Astrocyte of the hippocampus (primary cell): ENCODE results near the gene GPBP1L1.
"Not testable (repeated sequence)": the region's sequence is repeated elsewhere in the genome, so short reads cannot be mapped to it uniquely, and the experiment has no call there.

ENCODE experiments used
- DNase-seq: peaks from one replicate; pipeline ENCODE4 v3.0.0; 2011; ENCODE audit warnings: low read depth, low spot score

Gene GPBP1L1

DNA sequence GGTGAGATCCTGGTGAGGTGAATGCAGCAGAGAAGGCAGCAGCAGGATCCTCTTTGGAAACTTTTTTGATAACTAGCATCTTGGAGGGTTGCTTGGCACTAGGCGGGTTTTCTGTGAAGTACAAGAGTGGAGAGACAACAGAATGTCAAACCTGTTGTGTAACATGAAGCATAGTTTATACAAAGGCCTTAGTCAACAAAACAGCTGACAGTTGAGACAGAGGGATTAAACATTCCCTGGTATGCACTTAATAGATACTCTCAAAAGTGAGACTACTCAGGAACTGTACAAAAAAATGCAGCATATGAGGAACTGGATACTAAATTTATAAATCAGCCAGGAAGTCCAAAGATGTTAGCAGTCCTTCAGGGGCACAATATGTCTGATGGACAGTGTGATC lies 46.0 kb downstream of the GPBP1L1 start:
- no peak for DNase-seq

DNA sequence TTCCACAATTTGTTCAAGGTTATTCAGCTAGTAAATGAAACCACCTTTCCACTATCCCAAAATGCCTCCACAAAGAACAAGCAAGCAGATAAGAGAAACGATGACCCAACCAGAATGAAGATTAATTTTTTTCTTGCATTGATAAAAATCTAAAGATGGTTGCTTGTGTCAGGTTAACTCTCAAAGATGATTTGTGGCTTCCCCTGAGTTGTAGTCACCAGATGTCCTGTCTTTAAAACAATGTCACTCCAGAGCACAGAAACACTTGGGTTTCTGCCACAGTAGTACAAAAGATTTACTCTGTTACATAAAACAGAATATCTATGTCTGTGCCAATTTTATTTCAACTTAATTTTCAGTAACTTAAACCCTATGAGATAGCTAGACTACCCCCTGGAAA lies 51.1 kb downstream of the GPBP1L1 start:
- DNase-seq, result no peak

DNA sequence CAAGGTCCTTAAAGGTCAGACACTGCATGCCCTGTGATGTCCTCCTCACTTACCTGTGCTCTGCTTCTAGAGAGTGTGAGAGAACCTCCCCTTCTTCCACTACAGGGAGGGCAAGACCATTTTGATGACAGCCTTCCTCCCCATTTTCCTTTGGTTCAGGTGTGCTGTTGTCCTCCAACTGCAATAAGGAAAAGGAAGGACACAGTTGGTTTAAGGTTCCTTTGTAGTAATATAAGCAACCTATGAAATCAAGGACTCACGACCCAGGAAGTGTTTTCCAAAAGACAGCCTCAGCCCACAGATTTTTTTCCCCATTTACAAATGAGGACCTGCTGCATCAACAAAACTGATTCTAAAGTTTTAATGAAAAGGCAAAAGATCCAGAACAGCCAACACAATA lies 55.9 kb downstream of the GPBP1L1 start:
- no peak for DNase-seq

DNA sequence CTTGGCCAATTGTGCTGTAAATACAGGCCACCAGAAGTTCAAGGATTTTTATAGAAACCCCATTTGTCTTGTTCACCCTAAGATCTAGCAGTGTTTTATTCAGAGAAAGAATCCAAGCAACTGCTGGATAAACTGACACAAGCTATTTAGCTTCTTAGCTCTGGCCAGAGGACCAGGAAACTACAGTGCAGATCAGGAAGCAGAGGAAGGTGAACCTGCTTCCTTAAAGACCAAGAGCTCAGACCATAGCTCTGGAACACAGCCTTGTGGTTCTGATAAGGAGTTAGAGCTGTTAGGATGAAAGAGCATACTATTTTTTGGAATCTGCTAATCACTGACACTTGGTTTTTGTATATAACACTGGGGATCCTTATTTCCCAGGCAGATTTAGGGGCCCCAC lies 57.3 kb downstream of the GPBP1L1 start:
- DNase-seq, result no peak

DNA sequence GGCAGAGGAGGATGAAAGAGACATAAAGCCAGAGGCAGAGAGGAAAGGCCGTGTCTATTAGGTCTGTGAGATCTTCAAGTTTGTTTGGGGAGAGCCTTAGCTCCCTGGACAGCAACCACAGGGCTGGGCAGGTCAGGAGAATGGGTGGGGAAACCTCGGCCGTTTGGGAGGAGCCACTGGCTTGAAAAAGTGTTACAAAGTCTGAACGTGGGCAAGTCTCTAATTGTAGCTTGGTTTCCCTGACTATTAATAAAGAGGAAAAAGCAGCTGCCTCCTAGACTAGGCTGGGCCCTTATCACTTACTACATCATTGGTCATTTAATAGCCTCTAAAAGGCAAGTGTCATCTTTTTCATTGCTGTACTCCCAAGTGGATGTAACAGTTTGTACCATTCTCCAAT lies 62.4 kb downstream of the GPBP1L1 start, which contains the start of gene CCDC17:
TSS of gene CCDC17 (minus strand) at position 83 of the 400 bp plus-strand sequence. CDS start 145 bp downstream, outside the sequence.
- DNase-seq, result no peak

DNA sequence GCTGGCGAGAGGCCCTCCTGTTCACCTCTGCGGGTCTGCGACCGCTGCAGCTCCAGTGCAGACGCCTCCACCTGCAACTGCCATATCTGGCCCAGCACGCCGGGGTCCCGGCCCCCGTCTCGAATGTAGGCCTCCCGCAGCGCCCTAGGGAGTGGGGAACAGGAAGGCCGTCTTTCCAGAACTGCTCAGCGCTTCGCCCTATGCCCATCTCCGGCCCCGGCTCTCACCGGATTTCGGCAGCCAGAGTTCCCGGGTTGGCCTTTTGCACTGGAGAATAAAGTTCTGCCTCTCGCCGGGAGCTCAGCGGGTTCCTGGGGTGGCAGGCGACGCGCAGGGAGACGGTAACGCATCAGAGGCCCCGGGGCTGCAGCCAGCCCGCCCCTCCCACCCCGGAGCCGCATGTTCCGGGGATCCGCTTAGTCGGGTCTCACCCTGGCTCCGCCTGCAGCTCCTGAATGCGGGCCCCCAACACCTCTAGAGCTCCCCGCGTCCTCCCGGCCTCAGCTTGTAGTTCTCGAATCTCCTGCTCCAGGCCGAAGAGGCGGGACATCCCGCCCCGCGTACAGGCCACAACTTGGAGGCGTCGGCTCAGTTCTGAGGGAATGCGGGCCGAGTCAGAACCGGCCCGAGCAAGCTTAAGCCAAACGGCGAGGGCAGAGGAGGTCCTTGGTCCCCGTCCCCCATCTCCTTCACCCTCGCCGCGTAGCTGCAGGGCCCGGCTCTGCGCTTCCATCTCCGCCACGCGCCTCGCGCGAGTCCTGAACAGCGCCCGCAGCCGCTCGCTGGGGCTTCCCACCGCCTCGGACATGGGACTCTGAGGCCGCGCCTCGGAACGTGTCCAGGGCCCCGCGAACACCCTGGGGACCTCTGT lies 63.6 kb downstream of the GPBP1L1 start:
- DNase-seq, result no peak

DNA sequence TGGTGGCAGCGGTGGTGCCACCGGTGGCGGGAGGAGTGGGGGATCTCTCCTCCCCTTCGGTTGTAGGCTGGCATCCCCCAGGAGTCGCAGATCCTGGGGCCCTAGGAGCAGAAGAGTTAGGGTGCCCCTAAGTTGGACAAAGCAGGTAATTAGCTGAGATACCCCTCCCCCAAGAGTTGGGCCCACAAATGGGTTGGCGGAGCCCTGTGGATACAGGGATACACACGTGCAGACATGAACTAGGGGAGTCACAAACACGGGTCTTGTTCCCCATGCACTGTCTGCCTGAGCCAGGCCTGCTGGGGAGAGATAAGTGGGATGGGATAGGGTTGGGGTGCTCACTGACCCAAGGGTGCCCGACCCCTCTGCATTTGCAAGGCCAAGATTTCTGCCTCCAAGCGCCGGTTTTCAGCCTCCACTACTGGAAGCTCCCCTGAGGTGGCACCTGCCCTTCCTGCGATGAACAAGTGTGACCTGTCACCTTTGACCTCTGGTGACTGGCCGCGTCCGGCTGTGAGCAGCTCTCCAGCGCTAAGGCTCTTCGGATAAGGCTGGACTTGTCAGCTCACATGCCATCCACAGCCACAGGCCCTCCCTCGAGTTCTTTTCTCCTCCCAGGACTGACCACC lies 64.3 kb downstream of the GPBP1L1 start:
- no peak for DNase-seq

DNA sequence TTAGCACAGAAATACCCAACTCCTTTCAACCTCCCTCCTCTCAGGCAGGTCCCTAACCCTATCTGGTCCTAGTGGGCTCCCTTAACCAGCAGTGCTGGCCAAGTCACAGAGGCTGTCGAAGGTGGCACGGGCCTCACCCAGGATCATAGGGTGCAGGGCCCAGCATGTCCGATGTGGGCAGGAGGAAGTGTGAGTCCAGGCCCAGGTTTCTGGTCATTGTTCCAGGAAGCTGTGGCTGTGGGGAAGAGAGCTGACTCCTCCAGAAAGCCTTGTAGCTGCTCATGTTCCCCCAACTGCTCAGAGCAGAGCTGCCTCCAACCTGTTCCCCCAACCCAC lies 64.9 kb downstream of the GPBP1L1 start:
- DNase-seq, result no peak

DNA sequence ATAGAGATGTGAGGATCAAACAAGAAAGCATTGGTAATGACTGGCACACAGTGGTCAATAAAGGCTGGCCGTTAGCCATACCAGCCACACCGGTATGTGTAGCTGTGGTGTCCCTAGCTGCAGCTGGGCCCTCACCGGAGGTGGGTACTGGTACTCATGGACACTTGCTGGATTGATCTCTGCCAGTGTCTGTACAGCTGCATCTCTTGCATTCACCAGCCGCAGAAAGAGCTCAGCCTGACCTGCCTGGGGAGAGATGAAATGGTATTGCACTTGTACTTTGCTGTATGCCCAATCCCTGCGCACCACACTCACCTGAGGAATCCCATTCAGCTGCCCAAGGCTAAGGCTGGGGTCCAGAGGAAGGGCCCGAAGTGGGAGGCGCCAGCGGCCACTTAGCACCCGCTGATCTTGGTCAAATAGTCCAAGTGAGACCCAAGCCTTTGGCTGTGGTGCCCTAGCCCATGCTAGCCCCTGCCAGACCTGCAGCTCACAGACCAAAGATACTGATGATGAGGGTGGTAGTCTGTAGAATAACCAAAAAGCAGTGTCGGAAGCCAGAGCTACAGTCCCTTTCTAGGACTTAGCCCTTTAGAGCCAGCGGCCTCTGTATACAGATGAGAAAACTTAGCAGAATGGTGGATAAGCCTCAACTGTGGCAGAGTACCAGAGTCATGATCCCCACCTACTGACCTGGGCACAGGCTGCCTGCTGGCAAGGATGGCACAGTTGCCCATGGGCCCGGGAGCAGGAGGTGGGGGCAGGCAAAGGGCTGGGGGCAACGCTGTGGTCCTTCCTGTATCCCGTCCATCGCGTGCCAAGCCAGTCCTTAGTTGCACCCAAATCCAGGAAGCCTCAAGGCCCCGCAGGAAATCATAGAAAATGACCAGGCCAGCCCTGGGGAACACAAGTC lies 65.5 kb downstream of the GPBP1L1 start:
- DNase-seq, result no peak

DNA sequence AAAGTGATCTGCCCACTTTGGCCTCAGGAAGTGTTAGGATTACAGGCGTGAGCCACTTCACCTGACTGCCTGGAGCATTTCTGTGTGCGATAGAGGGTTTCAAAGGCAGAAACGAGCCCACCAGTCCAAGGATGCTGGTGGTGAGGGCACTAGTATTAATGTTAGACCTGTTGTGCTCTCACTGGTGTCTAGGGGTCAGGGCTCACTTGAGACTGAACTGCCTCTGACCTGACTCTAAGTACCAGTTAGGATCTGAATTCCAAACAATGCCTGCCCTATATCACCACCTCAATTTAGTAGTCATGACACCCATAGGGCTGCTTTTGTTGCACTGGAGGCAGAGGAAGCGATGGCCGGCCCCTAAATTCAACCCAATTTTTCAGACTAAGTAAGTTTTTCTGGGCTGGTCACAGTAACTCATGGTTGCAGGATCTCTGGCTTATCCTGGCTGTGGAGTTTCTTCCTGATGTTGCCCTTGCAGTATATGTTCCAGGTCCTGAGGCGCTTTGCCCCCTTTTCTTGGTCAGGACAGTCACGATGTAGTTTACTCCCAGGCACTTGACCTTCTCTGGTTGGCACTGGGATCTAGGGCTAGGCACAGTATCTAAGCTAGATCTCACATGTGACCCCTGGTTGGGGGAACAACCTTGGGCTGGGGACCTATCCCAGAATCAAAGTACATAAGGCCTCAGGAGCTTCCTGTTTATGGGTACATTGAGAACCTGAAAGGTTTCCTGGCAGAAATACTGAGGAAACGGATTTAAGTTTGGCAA lies 67.0 kb downstream of the GPBP1L1 start:
- DNase-seq, result no peak

DNA sequence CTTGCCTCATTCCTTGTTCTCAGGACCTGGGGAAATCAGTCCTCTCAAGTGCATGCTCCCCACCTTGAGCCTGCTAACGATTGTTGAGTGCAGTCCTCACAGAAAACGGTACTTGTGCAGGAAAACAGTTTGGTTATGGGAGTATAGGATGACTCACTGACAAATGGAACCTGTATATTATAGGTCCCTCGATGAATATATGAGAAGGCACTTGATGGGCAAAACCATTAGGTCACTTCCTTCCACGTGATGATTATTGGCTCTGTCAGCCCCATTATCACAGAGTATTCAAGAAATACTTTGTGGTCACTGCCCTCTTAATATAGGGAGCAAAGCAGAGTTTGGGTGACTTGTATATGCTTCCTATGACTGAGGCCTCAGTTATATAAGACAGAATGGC lies 68.7 kb downstream of the GPBP1L1 start:
- no peak for DNase-seq

DNA sequence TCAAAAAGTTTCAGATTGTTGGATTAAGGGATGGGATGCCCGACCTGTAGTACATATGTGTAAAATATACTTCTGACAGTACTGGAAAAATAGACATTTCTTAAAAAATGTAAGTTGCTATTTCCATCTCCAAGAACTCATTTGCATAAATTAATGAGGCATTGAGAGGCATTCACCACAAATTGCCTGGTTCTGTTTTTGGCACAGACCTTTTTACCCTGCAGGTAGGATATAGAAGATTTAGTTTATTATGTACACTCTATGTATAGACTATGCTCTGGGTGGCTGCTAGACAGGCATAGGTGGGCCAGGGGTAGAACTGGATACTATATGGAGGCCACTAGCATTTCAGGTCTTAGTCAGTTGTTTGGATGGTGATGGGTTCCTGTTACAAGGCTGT lies 70.4 kb downstream of the GPBP1L1 start:
- no peak for DNase-seq

DNA sequence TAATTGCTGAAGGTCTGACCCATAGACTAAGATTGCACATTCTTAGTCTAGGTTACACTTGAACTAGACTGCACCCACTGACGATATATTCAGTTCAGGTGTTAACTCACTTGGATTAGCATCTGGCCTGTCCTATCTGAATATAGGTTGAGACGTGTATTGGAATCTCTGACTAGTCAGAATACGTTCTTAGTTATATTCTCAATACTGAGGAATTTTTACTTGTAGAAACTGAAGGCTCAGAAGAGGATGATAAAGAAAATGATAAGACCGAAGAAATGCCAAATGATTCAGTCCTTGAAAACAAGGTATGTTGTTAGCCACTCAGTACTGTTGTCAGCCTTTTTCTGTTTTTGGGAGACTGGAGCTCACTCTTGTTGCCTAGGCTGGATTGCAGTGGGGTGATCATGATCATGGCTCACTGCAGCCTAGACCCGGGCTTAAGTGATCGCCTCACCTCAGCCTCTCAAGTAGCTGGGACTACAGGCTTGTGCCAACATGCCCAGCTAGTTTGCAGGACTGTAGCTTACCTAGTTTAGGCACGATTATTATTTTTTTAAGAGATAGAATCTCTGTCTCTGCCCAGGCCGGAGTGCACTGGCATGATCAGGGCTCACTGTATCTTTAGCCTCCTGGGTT lies 73.3 kb downstream of the GPBP1L1 start:
- no peak for DNase-seq

DNA sequence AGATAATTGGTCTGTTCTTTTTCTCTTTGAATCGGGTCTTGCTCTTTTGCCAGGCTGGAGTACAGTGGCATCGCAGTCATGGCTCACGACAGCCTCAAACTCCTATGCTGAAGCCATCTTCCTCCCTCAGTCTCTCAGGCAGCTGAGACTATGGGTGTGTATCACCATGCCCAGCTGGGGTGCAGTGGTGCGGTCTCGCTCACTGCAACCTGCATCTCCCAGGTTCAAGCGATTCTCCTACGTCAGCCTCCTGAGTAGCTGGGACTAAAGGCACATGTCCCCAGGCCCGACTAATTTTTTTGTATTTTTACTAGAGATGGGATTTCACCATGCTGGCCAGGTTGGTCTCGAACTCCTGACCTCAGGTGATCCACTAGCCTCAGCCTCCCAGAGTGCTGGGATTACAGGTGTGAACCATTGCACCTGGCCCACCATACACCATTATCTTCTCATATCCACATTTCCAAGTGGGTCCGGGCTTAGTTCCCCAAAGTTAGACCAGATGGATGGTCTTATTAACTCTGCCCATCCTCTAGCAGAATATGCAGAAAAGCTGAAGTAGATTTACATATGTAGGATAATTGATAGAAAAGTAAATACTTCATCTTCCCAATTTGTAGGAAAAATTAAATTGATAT lies 75.6 kb downstream of the GPBP1L1 start:
- DNase-seq, result no peak

DNA sequence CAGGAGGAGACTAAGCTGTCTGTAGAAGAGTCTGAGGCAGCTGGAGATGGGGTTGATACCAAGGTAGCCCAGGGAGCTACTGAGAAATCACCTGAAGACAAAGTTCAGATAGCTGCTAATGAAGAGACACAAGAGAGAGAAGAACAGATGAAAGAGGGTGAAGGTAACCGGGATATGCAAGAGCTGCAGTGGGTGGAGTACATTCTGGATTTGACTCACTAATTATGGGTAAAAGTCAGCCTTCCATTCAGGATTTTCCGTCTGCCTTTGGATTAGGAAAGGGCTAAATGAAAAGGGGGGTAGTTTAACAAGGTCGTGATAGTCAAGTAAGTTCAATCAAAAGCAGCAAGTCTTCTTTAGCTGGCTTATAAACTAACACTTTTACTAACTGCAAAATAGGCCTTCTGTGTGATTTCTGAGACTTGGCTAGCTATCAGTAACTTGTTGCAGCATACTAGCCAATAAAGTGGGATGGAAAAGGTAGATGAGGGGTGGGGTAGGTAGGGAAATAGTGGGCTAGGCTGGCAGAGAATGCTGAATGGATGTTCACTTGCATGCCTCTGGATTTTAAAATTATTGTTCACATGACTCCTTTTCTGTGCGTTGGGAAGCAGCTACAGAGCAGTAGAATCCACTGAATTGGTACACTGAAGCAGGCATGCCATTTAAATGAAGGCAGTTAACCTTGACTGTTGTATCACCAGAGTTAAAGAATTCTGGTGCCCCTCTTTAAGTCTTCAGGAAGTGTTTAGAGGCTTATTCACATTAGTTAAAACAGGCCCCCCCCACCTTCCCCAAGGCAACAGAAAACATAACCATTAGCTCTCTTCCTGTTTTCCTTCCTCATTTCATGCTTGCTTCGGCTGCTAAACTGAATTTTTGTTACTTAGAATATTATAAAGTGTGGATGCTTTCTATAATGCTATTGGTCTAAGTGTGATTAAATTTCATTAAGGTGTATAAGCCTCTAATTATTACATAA lies 77.9 kb downstream of the GPBP1L1 start:
- no peak for DNase-seq

DNA sequence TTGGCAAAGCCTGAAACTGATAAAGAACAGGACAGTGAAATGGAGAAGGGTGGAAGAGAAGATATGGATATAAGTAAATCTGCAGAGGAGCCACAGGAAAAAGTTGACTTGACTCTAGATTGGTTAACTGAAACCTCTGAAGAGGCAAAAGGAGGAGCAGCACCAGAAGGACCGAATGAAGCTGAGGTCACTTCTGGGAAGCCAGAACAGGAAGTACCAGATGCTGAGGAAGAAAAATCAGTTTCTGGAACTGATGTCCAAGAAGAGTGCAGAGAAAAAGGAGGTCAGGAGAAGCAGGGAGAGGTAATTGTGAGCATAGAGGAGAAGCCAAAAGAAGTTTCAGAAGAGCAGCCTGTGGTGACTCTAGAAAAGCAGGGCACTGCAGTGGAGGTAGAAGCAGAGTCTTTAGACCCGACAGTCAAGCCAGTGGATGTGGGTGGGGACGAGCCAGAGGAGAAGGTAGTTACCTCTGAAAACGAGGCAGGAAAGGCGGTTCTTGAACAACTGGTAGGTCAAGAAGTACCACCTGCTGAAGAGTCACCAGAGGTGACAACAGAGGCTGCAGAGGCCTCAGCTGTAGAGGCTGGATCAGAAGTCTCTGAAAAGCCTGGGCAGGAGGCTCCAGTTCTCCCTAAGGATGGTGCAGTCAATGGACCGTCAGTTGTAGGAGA lies 78.8 kb downstream of the GPBP1L1 start:
- no peak for DNase-seq

DNA sequence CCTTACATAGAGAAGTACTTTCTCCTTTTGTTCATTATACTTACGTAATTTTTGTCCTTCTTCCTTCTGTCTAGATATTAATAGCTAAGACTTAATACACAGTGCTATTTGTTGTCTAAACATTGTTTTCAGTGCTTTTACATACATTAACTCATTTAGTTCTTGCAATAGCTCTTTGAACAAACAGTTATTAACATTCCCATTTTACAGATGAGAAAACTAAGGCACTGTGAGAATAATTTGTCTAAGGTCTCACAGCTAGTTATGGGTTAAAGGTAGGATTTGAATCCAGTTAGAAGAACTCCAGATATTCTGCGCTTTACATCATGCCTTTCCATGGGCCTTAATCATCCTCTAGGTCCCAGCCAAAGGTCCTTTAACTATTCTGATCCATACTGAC lies 82.1 kb downstream of the GPBP1L1 start:
- DNase-seq, result no peak

DNA sequence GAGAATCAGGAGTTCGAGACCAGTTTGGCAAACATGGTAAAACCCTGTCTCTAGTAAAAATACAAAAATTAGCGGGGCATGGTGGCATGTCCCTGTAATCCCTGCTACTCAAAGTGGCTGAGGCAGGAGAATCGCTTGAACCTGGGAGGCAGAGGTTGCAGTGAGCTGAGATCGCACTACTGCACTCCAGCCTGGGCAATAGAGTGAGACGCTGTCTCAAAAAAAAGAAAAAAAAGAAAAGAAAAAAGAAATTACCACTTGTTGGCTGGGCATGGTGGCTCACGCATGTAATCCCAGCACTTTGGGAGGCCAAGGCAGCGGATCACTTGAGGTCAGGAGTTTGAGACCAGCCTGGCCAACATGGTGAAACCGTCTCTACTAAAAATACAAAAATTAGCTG lies 89.6 kb downstream of the GPBP1L1 start:
- DNase-seq, result not testable (repeated sequence)

DNA sequence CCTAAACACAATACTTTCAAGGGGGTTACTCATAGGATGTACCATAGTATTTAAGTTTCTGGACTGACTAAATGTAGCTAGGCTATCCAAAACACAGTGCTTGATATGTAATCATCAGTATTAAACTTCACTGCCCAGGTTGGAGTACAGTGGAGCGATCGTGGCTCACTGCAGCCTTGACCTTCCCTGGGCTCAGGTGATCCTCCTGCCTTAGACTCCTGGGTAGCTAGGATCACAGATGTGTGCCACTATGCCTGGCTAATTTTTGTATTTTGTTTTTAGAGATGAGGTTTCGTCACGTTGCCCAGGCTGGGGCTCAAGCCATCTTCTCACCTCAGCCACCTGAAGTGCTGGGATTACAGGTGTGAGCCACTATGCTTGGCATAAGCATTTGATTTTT lies 91.9 kb downstream of the GPBP1L1 start:
- no peak for DNase-seq
